ENCODE results near the gene CATSPERE. TPM values are rescaled to one million over a fixed set of nuclear protein-coding genes. Genes with fewer than 3 reads are reported as not detected.
"Not testable (repeated sequence)": the region's sequence is repeated elsewhere in the genome, so short reads cannot be mapped to it uniquely, and the experiment has no call there.

The CATSPERE gene
- total RNA-seq, 1 donor from 2014 or later = 0.86 TPM

DNA sequence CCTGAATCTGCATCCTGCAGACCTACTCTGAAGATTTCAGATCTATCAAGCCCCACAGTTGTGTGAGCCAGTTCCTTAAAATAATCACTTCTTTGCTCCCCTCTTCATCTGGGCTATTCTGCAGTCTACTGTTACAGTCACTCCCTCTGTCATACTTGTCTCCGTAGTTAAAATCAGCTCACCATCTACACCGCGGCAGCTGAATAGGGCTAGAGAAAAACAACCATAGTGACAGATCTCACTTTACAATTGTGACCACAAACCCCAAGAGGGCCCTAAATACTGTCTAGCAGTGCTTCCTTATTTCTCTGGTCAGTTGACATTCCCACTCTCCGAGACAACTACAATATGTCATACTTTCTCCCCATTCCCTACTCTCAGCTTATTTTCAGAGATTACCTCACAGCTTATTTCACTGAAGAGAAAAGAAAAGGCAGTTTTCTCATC is 204.7 kb downstream of the CATSPERE start:
- H3K36me3 Mint-ChIP-seq = peaks cover 24% of the 10 kb centered on the region
- H3K27ac ChIP-seq = no peak overlapping the region

DNA sequence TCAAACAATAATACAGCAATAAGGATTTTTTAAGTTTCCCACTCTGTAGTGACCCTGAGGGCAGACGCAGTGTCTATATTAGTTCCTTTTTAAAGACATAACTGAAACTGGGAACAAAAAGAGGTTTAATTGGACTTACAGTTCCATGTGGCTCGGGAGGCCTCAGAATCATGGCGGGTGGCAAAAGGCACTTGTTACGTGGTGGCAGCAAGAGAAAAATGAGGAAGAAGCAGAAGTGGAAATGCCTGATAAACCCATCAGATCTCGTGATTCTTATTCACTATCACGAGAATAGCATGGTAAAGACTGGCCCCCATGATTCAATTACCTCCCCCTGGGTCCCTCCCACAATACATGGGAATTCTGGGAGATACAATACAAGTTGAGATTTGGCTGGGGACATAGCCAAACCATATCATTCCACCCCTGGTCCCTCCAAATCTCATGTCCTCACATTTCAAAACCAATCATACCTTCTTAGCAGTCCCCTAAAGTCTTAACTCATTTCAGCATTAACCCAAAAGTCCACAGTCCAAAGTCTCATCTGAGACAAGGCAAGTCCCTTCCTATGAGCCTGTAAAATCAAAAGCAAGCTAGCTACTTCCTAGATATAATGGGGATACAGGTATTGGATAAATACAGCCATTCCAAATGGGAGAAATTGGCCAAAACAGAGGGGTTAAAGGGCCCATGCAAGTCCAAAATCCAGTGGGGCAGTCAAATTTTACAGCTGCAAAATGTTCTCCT is 205.8 kb downstream of the CATSPERE start:
- not testable (repeated sequence) for H3K4me1 Mint-ChIP-seq, H3K36me3 ChIP-seq
- peaks cover 93% of the 10 kb centered on the region for H3K79me2 ChIP-seq (ENCODE audit: low read depth)

More for the DNA sequence above, 204.7 kb downstream of the CATSPERE start:
- Histone ChIP-seq H3K79me2 (ENCODE audit: low read depth) (peaks cover 90% of the 10 kb centered on the region), H3K9ac (no peak overlapping the region), H3K36me3 (no peaks in the 10 kb centered on the region), H2AFZ (replicated peaks) (no peak overlapping the region), H3K4me3 (no peak overlapping the region), H3K4me2 (no peak overlapping the region), H3K9me3 (ENCODE audit: low read depth) (no peaks in the 10 kb centered on the region), H3K4me1 (no peaks in the 10 kb centered on the region), H3F3A (ENCODE audit: low read depth) (no peaks in the 10 kb centered on the region), H4K20me1 (ENCODE audit: low read depth) (peaks cover 19% of the 10 kb centered on the region), H3K27me3 (no peaks in the 10 kb centered on the region)
- no peak for DNase-seq (ENCODE audit: low spot score)
- Mint-ChIP-seq H3K9me3 (peaks cover 10% of the 10 kb centered on the region), H3K4me3 (no peak overlapping the region), H3K27me3 (ENCODE audit: insufficient read depth, low read depth) (no peaks in the 10 kb centered on the region), H3K4me1 (no peaks in the 10 kb centered on the region), H3K27ac (no peak overlapping the region)
- TF ChIP-seq, protein P1, sequence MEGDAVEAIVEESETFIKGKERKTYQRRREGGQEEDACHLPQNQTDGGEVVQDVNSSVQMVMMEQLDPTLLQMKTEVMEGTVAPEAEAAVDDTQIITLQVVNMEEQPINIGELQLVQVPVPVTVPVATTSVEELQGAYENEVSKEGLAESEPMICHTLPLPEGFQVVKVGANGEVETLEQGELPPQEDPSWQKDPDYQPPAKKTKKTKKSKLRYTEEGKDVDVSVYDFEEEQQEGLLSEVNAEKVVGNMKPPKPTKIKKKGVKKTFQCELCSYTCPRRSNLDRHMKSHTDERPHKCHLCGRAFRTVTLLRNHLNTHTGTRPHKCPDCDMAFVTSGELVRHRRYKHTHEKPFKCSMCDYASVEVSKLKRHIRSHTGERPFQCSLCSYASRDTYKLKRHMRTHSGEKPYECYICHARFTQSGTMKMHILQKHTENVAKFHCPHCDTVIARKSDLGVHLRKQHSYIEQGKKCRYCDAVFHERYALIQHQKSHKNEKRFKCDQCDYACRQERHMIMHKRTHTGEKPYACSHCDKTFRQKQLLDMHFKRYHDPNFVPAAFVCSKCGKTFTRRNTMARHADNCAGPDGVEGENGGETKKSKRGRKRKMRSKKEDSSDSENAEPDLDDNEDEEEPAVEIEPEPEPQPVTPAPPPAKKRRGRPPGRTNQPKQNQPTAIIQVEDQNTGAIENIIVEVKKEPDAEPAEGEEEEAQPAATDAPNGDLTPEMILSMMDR (IDR thresholded peaks at IDR 0.05) = no peak
- TF ChIP-seq EZH2phosphoT487 (IDR thresholded peaks at IDR 0.05) (no peak), EZH2 (IDR thresholded peaks at IDR 0.05) (no peak)

DNA sequence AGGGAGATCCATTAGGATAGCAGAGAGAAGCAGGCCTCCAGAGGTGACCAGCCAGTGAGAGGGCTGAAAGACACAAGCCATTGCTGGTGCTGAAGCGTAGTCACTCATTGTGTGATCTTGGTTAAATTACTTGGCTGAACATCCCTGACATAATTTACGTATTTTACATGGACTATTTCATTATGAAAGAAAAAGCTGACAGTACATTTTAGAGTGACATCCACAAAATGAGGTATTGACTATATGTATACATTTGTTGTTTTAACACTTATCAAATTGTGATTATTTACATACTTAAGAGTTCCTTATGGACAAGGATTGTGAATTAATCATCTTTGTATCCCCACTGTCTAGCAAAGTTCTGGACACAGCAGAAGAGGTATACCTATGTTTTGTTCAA is 206.7 kb downstream of the CATSPERE start:
- Histone ChIP-seq H3K27ac (no peak overlapping the region), H4K20me1 (ENCODE audit: low read depth) (peaks cover 19% of the 10 kb centered on the region), H2AFZ (replicated peaks) (no peak overlapping the region), H3K27me3 (no peaks in the 10 kb centered on the region), H3F3A (ENCODE audit: low read depth) (no peaks in the 10 kb centered on the region), H3K36me3 (no peaks in the 10 kb centered on the region), H3K9ac (no peak overlapping the region), H3K4me1 (no peaks in the 10 kb centered on the region), H3K79me2 (ENCODE audit: low read depth) (peaks cover 92% of the 10 kb centered on the region), H3K9me3 (ENCODE audit: low read depth) (no peaks in the 10 kb centered on the region), H3K4me2 (no peak overlapping the region), H3K4me3 (no peak overlapping the region)
- no peak for DNase-seq (ENCODE audit: low spot score)
- H3K4me3 Mint-ChIP-seq = no peak overlapping the region
- H3K4me1 Mint-ChIP-seq = no peaks in the 10 kb centered on the region
- H3K27me3 Mint-ChIP-seq (ENCODE audit: insufficient read depth, low read depth) = no peaks in the 10 kb centered on the region
- TF ChIP-seq, protein P1 (IDR thresholded peaks at IDR 0.05) = no peak
- TF ChIP-seq EZH2phosphoT487 (IDR thresholded peaks at IDR 0.05) = no peak
- TF ChIP-seq EZH2 (IDR thresholded peaks at IDR 0.05) = no peak
- peaks cover 28% of the 10 kb centered on the region for H3K36me3 Mint-ChIP-seq
- H3K9me3 Mint-ChIP-seq = peaks cover 10% of the 10 kb centered on the region
- H3K27ac Mint-ChIP-seq = no peak overlapping the region

More for the DNA sequence above, 205.8 kb downstream of the CATSPERE start:
- H3K9ac ChIP-seq; H3K4me1 ChIP-seq; H3K4me2 ChIP-seq; DNase-seq (ENCODE audit: low spot score); H3K27ac ChIP-seq; H3K4me3 Mint-ChIP-seq; H3K27ac Mint-ChIP-seq; H2AFZ ChIP-seq (replicated peaks); H3K9me3 ChIP-seq (ENCODE audit: low read depth); H3K27me3 ChIP-seq; H3K4me3 ChIP-seq; H3K27me3 Mint-ChIP-seq (ENCODE audit: insufficient read depth, low read depth); H3F3A ChIP-seq (ENCODE audit: low read depth): not testable (repeated sequence)
- peaks cover 19% of the 10 kb centered on the region for H4K20me1 ChIP-seq (ENCODE audit: low read depth)
- Mint-ChIP-seq H3K36me3 (peaks cover 31% of the 10 kb centered on the region), H3K9me3 (peaks cover 15% of the 10 kb centered on the region)

Measured in neural progenitor cell (in vitro differentiated cells).